KMS-11 (cell line): Measurements from ENCODE around the gene CTRL.
A peak's percentile ranks its signal among the peaks of the same experiment; 100 is the strongest.

Experiments used
- H2AFZ ChIP-seq: fragments of 200-600 bp; sonication (generic); 2 replicates; pipeline ENCODE4 v1.6.1; 2016; ENCODE audit warnings: antibody characterized with exemption, mixed run types, low read depth
- H3K27ac ChIP-seq: fragments of 200-600 bp; sonication (generic); 2 replicates; pipeline ENCODE4 v1.6.1; 2016; ENCODE audit warnings: mild to moderate bottlenecking, mixed run types
- H3K27me3 ChIP-seq: fragments of 200-600 bp; sonication (generic); 2 replicates; pipeline ENCODE4 v1.6.1; 2017; ENCODE audit warnings: mild to moderate bottlenecking, low read depth, mixed run types, moderate library complexity; ENCODE audit not compliant: insufficient read depth
- H3K36me3 ChIP-seq: fragments of 200-600 bp; sonication (generic); 2 replicates; pipeline ENCODE4 v1.6.1; 2017; ENCODE audit warnings: mild to moderate bottlenecking, mixed run types; ENCODE audit not compliant: insufficient read depth
- H3K4me1 ChIP-seq: fragments of 200-600 bp; sonication (generic); 2 replicates; pipeline ENCODE4 v1.6.1; 2016; ENCODE audit warnings: mild to moderate bottlenecking, low read depth, mixed run types; ENCODE audit not compliant: poor library complexity, severe bottlenecking
- H3K4me2 ChIP-seq: fragments of 200-600 bp; sonication (generic); 2 replicates; pipeline ENCODE4 v1.7.0; 2016; ENCODE audit warnings: mild to moderate bottlenecking, mixed run types
- H3K4me3 ChIP-seq: fragments of 200-600 bp; sonication (generic); IDR thresholded peaks from 2 replicates; pipeline ENCODE4 v1.6.1; 2017; ENCODE audit warnings: low read depth, low read length, mixed read lengths; ENCODE audit not compliant: insufficient read depth
- H3K79me2 ChIP-seq: fragments of 200-600 bp; sonication (generic); 2 replicates; pipeline ENCODE4 v1.6.1; 2016; ENCODE audit warnings: low read depth, mixed run types; ENCODE audit not compliant: insufficient read depth
- H3K9ac ChIP-seq: fragments of 200-600 bp; sonication (generic); 2 replicates; pipeline ENCODE4 v1.6.1; 2016; ENCODE audit warnings: mild to moderate bottlenecking, mixed run types
- H4K20me1 ChIP-seq: fragments of 200-600 bp; sonication (generic); 2 replicates; pipeline ENCODE4 v1.6.1; 2016; ENCODE audit warnings: mild to moderate bottlenecking, mixed run types; ENCODE audit not compliant: insufficient read depth
- CTCF ChIP-seq: fragments of 200-600 bp; sonication (generic); conservative IDR thresholded peaks from 2 replicates; pipeline ENCODE4 v1.6.1; 2017; ENCODE audit warnings: low read depth, mild to moderate bottlenecking, antibody characterized with exemption, low read length, moderate library complexity, mixed read lengths

Gene CTRL

GRCh38 chr16:67928561-67929364, 2.9 kb downstream of the CTRL start:
- Histone ChIP-seq H3K4me3 (no peak overlapping the region), H3K36me3 (no peaks in the 10 kb centered on the region), H3K79me2 (no peaks in the 10 kb centered on the region), H3K27ac (no peak overlapping the region), H2AFZ (no peak overlapping the region), H4K20me1 (no peaks in the 10 kb centered on the region), H3K27me3 (no peaks in the 10 kb centered on the region), H3K4me1 (no peaks in the 10 kb centered on the region), H3K4me2 (no peak overlapping the region), H3K9ac (no peak overlapping the region)
- TF ChIP-seq CTCF: peak; percentile 85

- no peak for TF ChIP-seq CTCF
- H3K27me3 ChIP-seq: no peaks in the 10 kb centered on the region
- no peaks in the 10 kb centered on the region for H3K79me2 ChIP-seq
- no peak overlapping the region for H2AFZ ChIP-seq
- H3K4me2 ChIP-seq: no peak overlapping the region
- H4K20me1 ChIP-seq: no peaks in the 10 kb centered on the region
- H3K4me3 ChIP-seq: no peak overlapping the region
- no peaks in the 10 kb centered on the region for H3K36me3 ChIP-seq
- H3K27ac ChIP-seq: no peak overlapping the region
- H3K9ac ChIP-seq: no peak overlapping the region
- no peaks in the 10 kb centered on the region for H3K4me1 ChIP-seq
Observed at GRCh38 chr16:67928147-67928546, 3.5 kb downstream of the CTRL start.

- TF ChIP-seq CTCF: no peak
- no peak overlapping the region for H3K4me3 ChIP-seq
- no peaks in the 10 kb centered on the region for H3K4me1 ChIP-seq
- no peak overlapping the region for H3K9ac ChIP-seq
- H3K27ac ChIP-seq: no peak overlapping the region
- H3K79me2 ChIP-seq: no peaks in the 10 kb centered on the region
- no peaks in the 10 kb centered on the region for H3K27me3 ChIP-seq
- no peak overlapping the region for H2AFZ ChIP-seq
- no peaks in the 10 kb centered on the region for H4K20me1 ChIP-seq
- H3K4me2 ChIP-seq: no peak overlapping the region
- H3K36me3 ChIP-seq: no peaks in the 10 kb centered on the region
Observed at GRCh38 chr16:67927131-67927941, 4.3 kb downstream of the CTRL start.

- H4K20me1 ChIP-seq: no peaks in the 10 kb centered on the region
- H3K79me2 ChIP-seq: no peaks in the 10 kb centered on the region
Observed at GRCh38 chr16:67926181-67926750, 5.4 kb downstream of the CTRL start.

More at GRCh38 chr16:67926181-67926750, 5.4 kb downstream of the CTRL start:
- no peak overlapping the region for H3K4me3 ChIP-seq
- no peak for TF ChIP-seq CTCF
- no peaks in the 10 kb centered on the region for H3K4me1 ChIP-seq
- no peak overlapping the region for H3K9ac ChIP-seq
- H3K36me3 ChIP-seq: no peaks in the 10 kb centered on the region
- H3K27ac ChIP-seq: no peak overlapping the region
- H3K27me3 ChIP-seq: no peaks in the 10 kb centered on the region
- H2AFZ ChIP-seq: no peak overlapping the region
- H3K4me2 ChIP-seq: no peak overlapping the region
